Stimulated activated CD8-positive, alpha-beta memory T cell treated with anti-CD3 and anti-CD28 coated beads, Interleukin-4, amount 100 ng/mL, for 4 hours (primary cell): ENCODE results near the gene EYA2.
"Not testable (repeated sequence)": the region's sequence is repeated elsewhere in the genome, so short reads cannot be mapped to it uniquely, and the experiment has no call there.

ENCODE experiments used
- DNase-seq, 2 donors: peaks; one replicate each; pipeline ENCODE4 v3.0.0-alpha.2; 2020; ENCODE audit warnings: low read depth in 2 of 2, low spot score in 1 of 2

The EYA2 gene

GRCh38 chr20:46954490-46955038 lies 59.9 kb downstream of the EYA2 start:
- no peak for DNase-seq

DNA sequence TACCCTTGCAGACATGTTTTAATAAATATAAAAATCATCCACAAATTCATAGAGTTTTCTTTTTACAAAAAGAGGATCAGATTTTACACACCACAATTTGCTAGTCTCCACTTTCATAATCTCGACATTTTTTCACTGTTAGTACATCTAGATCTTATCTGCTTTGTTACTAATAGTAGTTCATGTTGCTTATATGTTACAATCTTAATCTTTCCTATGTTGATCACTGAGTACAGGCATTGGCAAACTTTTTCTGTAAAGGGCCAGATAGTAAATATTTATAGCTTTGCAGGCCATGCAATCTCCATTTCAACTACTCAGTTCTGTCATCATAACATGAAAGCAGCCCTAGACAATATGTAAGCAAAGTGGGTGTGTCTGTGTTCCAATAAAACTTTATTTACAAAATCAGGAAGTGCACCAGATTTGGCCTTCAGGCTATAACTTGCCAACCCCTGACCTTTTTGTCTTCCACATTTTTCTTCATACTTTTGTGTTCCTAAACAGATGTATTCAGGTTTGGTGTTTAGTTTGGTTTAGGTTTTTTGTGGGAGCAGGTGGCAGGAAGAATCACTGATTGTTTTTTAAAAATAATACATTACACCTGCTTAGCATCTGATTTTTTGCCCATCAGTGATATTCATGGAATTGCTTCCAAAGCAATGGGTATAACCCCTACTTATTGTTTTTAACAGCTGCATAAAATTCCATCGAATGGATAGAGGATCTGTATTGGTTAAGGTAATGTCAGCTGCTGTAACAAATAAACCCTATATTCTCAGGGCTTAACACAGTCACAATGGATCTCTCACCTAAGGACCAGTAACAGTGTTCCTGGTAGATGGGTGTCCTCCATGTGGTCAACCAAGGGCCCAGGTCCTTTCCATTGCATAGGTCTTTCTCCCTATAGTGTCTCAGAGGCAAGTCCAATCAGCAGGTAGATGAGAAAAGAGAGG lies 61.2 kb downstream of the EYA2 start:
- DNase-seq: no peak

DNA sequence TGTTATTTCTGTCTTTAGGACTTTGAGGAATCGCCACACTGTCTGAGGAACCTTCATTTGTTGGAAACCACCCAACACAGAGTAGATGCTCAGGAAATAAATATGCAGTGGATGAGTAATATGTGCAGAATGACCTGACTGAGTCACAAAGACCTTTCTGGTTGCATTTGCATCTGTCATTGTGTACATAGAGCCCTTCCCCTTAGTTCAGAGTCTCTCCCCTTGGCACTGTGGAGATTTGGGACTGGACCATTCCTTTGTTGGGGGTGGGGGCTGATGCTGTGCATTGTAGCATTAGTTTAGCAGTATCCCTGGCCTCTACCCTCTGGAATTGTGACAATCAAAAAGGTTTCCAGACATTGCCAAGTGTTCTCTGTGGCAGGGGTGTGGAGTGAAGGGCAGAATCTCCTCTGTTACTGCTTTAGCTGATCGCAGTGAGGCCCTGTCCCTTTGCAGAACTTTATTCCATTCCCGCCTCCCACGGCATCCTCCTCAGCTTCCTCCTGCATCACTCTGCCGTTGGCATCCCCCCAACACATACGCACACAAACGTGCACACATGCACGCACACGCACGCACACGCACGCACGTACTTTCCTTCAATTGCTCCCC lies 64.5 kb downstream of the EYA2 start:
- no peak for DNase-seq

DNA sequence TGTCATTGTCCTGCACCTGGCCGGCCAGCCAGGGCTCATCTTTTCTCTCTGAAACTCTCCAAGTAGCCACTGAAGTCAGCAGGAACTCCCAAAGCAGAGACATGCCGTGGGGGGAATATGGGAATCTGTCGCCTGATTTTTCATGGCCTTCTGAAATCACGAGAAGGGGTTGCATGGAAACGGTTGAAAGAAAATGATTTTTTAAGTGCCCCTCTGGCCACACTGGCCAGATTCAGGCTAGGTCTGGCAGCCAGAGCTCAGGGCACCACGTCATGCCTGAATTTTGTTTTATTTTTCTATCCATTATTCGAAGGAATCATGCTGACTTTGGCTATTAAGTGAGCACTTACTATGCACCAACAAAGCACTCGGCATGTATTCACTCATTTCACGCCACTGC lies 65.2 kb downstream of the EYA2 start:
- no peak for DNase-seq

DNA sequence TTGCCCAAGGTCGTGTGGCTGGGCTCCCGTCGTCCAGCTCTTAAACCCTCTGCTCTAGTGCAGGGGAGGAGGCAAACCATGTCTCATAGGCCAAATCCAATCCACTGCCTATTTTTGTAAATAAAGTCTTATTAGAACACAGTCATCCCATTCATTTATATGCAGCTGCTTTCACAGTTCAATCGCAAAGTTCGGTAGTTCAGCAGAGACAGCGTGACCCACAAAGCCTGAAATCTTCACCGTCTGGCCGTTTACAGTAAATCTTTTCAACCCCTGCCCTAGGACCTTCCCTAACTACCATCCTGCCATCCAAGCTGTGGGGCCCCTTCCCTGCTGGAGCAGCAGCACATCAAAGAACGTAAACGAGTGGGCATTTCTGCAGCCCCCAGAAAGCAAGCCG lies 65.9 kb downstream of the EYA2 start:
- DNase-seq: no peak

GRCh38 chr20:46961968-46962367 lies 67.3 kb downstream of the EYA2 start:
- DNase-seq: not testable (repeated sequence)

DNA sequence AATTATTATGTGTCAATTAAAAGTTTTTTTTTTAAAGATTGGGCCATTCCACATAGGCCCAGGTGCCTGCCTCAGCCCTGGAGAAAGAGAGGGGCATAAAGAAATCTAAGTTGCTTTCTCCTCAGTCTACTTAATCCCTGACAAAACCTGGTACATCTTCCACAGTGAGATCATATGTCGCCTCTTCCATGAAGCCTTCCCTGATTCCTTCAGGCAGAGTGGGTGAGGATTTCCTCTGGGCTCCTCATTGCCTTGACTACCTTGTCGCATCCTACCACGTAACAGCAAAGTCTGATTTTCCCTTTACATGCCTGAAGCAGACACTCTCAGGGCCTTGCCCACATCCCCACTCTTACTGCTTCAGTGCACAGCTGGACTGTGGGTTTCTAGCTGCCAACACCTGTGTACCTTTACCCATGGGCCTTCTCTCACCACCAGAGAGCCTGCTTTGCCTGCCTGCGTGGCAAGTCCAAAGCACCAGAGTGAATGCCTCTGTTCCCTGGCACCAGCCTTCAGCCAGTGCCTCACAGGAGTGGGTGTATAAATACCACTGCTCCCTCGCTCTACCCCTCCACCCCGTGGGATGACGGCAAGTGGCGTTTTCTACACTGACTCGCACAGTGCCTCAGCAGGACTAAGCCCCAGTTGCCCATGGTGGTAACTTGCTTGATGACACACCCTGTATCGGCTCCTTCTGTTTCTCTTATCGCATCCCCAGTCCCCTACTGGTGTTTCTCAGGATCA lies 68.0 kb downstream of the EYA2 start:
- no peak for DNase-seq

DNA sequence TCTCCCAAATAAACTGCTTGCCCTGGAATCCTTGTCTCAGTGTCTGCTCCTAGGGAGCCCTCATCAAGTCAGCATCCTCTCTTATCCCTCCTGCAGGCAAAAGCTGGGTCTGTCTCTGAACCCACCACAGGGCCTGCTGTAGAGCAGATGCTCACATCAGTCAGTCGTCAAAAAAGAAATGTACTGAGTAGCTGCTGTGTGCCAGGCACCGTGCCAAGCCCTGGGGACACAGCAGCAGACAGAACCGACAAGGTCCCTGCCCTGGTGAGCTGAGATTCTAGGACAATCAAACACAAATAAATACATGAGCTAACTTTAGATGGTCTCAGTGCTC lies 68.5 kb downstream of the EYA2 start:
- DNase-seq: no peak

DNA sequence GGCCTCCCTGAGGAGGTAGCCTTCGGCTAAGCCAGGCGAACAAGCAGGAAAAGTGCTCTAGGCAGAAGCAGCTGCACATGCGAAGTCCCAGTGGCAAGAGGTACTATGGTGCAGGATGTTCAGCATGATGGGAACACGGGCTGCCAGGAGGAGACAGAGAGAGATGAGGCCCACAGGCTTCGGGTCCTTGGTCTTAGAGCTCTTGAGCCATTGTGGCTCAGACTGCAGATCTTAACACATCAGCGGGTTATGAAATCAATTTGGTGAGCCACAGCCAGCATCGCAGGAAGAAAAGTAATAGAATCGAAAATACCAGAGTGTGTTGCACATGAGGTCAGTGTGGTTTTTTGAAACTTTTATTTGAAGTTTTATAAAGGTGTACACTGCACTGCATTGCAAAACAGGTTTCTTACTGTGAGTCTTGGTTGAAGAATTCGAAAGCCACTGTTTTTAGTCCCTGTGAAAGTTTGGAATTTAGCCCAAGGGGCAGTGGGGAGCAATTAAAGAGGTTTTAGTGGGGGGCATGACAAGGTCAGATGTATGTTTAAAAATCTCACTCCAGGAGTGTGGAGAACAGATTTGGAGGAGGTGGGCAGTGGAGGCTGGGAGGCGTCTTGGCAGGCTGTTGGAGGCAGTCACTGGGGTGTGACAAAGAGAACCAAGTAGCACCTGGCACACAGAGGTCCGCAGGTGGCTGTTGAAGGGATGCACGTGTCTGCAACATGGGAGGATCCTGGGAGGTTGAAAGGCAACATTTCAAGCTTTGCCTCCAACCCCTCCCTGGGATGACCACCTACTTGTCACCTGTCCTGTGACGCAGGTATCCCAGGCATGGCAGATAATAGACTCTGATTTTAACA lies 69.3 kb downstream of the EYA2 start:
- DNase-seq: no peak

- no peak for DNase-seq
These were observed 70.2 kb downstream of the EYA2 start for GRCh38 chr20:46964618-46965455.

DNA sequence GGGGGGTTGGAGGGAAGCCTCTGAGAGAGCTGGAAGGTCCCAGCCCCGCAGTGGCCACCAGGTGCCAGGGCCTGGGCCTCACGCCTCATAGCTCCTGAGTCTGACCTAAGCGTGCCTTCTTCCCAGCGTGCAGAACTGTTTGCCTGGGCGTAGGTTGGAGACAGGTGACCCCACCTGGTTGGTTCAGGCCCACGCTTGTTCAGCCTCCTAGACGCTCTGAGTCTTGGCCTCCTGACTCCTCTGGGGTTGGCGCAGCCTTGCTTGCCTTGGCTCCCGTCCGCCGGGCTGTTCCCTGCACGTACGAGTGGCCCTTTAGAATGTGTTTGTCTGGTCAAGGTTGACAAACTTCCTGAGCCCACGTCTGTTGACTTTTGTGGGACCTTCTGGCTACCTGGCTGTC lies 70.8 kb downstream of the EYA2 start:
- DNase-seq: no peak

DNA sequence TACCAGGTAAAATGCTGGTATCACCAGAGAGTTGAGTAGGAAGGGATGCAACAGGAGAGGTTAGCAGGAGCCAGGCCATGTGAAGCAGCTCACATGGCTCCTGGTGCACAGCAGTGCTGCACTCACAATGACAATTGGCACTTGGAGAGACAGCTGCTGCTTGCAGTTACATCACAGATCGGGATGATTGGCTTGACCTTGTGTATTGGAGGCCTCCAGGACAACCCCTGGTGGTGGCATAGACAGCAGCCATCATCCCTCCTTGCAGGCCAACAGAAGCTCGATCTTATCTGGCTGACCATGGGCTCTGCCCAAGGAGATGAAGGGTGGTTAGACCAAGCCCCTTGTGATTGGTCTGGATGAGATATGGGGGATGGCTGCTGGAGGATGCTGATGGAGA lies 73.0 kb downstream of the EYA2 start:
- no peak for DNase-seq

- no peak for DNase-seq
These were observed 76.4 kb downstream of the EYA2 start for GRCh38 chr20:46970937-46971630.

GRCh38 chr20:46973766-46974165 lies 79.1 kb downstream of the EYA2 start:
- DNase-seq: no peak

- DNase-seq: no peak
These were observed 80.2 kb downstream of the EYA2 start for GRCh38 chr20:46974669-46975434.

- DNase-seq: no peak
These were observed 81.3 kb downstream of the EYA2 start for GRCh38 chr20:46975976-46976375.

GRCh38 chr20:46977204-46977603 lies 82.6 kb downstream of the EYA2 start:
- DNase-seq: no peak

DNA sequence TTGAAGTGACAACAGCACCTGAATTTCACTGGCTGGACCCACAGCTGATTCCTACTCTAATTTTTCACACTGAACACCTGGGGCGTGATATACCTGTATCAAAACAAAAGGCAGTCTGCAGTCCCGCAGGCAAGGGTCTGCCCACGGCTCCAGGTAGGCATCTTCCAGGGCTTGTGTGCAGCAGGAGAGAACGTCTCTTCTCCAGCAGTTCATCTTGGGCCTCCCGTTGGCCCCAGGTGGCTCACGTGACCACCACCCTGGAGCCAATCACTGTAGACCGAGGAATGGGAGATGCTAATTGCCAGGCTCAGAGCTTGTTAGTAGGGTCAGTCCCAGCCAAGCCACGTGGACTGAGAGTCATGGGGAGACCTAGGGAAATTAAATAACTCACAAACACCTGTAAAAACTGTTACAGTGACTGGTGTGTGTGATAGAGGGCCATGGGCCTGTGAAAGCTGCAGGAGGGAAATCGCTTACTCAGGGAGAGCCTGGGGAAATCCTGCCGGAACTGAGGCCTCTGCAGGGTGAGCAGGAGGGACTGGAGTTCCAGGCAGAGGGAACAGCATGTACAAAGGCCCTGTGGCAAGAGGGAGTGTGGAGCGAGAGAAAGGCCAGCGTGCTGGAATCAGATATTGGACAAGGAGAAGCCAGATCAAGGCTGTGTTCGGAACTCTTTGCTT lies 83.4 kb downstream of the EYA2 start:
- DNase-seq: no peak
